Islet precursor cell (in vitro differentiated cells): ENCODE results near the gene TTC9.
"Not testable (repeated sequence)": the region's sequence is repeated elsewhere in the genome, so short reads cannot be mapped to it uniquely, and the experiment has no call there.

Experiments used
- DNase-seq: peaks from one replicate; pipeline ENCODE4 v3.0.0-alpha.2; 2018

Gene TTC9

GRCh38 chr14:70685474-70686197 is 43.9 kb downstream of the TTC9 start:
- no peak for DNase-seq

- DNase-seq = peak; percentile 64
Measured at GRCh38 chr14:70692210-70692609, 50.5 kb downstream of the TTC9 start.

GRCh38 chr14:70696026-70696425 is 54.3 kb downstream of the TTC9 start:
- DNase-seq = no peak

GRCh38 chr14:70697701-70698100 is 56.0 kb downstream of the TTC9 start:
- DNase-seq = no peak

GRCh38 chr14:70698288-70698687 is 56.6 kb downstream of the TTC9 start:
- DNase-seq = peak; percentile 63

GRCh38 chr14:70699646-70700045 is 57.9 kb downstream of the TTC9 start:
- no peak for DNase-seq

- DNase-seq = no peak
Measured at GRCh38 chr14:70700955-70701585, 59.4 kb downstream of the TTC9 start.

- DNase-seq = no peak
Measured at GRCh38 chr14:70701610-70702009, 59.9 kb downstream of the TTC9 start.

GRCh38 chr14:70702161-70702560 is 60.4 kb downstream of the TTC9 start:
- DNase-seq = no peak

- DNase-seq = not testable (repeated sequence)
Measured at GRCh38 chr14:70703621-70704168, 62.0 kb downstream of the TTC9 start.

- no peak for DNase-seq
Measured at GRCh38 chr14:70704960-70705359, 63.2 kb downstream of the TTC9 start.

- DNase-seq = no peak
Measured at GRCh38 chr14:70706177-70706576, 64.5 kb downstream of the TTC9 start.

- DNase-seq = peak; percentile 92
Measured at GRCh38 chr14:70707138-70708038, 65.7 kb downstream of the TTC9 start.

- DNase-seq = peak; percentile 93
Measured at GRCh38 chr14:70708717-70709570, 67.2 kb downstream of the TTC9 start.

GRCh38 chr14:70709726-70710382 is 68.1 kb downstream of the TTC9 start:
- DNase-seq = peak; percentile 94

GRCh38 chr14:70711451-70711850 is 69.7 kb downstream of the TTC9 start:
- DNase-seq = no peak

- no peak for DNase-seq
Measured at GRCh38 chr14:70713096-70713495, 71.4 kb downstream of the TTC9 start.

- no peak for DNase-seq
Measured at GRCh38 chr14:70713511-70713916, 71.8 kb downstream of the TTC9 start.

GRCh38 chr14:70714055-70714550 is 72.4 kb downstream of the TTC9 start:
- no peak for DNase-seq

- DNase-seq = no peak
Measured at GRCh38 chr14:70716483-70716882, 74.8 kb downstream of the TTC9 start.

GRCh38 chr14:70716958-70717357 is 75.2 kb downstream of the TTC9 start:
- DNase-seq = no peak
